Cardiac muscle cell (in vitro differentiated cells and primary cell): Measurements from ENCODE around the gene CLDN5. TPM values are rescaled to one million over a fixed set of nuclear protein-coding genes. Genes with fewer than 3 reads are reported as not detected.
A peak's percentile ranks its signal among the peaks of the same experiment; 100 is the strongest.

Source experiments
- DNase-seq, 2 donors: peaks; one replicate each; pipeline versions ENCODE4 v3.0.0 to v3.0.0-alpha.2; 2010 to 2017; ENCODE audit warnings: low read depth in 1 of 2, low spot score in 1 of 2
- H3K27ac ChIP-seq: fragments of 200-600 bp; sonication (generic); 2 replicates; pipeline ENCODE4 v1.5.1; 2016
- H3K27me3 ChIP-seq: fragments of 200-600 bp; sonication (generic); 2 replicates; pipeline ENCODE4 v1.6.0; 2016; ENCODE audit warnings: control low read depth
- H3K36me3 ChIP-seq: fragments of 200-600 bp; sonication (generic); 2 replicates; pipeline ENCODE4 v1.5.1; 2016; ENCODE audit warnings: control low read depth
- H3K4me1 ChIP-seq: fragments of 200-600 bp; sonication (generic); 2 replicates; pipeline ENCODE4 v1.8.1; 2017; ENCODE audit warnings: low read depth, mild to moderate bottlenecking, mixed run types
- H3K4me3 ChIP-seq: fragments of 200-600 bp; sonication (generic); 2 replicates; pipeline ENCODE4 v1.5.1; 2016; ENCODE audit warnings: mild to moderate bottlenecking
- H3K9me3 ChIP-seq: fragments of 200-600 bp; sonication (generic); 2 replicates; pipeline ENCODE4 v1.5.1; 2017; ENCODE audit warnings: low read depth, mild to moderate bottlenecking, control low read depth
- polyA plus RNA-seq: library from polyadenylated mRNA; unstranded; fragments of >200 nt; fragmentation: Nextera tagmentation; extraction: Ambion mirVana; gene quantifications from 2 replicates; pipeline ENCODE4 v1.2.1, GENCODE V29; 2016
- total RNA-seq: library from RNA; depleted of rRNA; stranded (reverse); fragments of >200 nt; gene quantifications from 2 replicates; pipeline ENCODE4 v1.2.3, GENCODE V29; 2016
- TF ChIP-seq, protein P1 (sequence below): IDR thresholded peaks from 2 replicates; pipeline ENCODE4 v1.5.1; 2012; ENCODE audit warnings: low read depth, mild to moderate bottlenecking, low read length

Gene CLDN5
- total and polyA plus RNA-seq, 2 experiments from 2014 or later: 0.13 to 1.0 TPM

GRCh38 chr22:19568337-19569275, 44.4 kb upstream of the CLDN5 start:
- peak in 1 of 2 donors; percentile 88 for DNase-seq
- Histone ChIP-seq H3K4me3 (no peak overlapping the region), H3K27ac (no peak overlapping the region), H3K9me3 (no peaks in the 10 kb centered on the region), H3K27me3 (no peaks in the 10 kb centered on the region), H3K4me1 (no peaks in the 10 kb centered on the region), H3K36me3 (no peaks in the 10 kb centered on the region)
- TF ChIP-seq, protein P1, sequence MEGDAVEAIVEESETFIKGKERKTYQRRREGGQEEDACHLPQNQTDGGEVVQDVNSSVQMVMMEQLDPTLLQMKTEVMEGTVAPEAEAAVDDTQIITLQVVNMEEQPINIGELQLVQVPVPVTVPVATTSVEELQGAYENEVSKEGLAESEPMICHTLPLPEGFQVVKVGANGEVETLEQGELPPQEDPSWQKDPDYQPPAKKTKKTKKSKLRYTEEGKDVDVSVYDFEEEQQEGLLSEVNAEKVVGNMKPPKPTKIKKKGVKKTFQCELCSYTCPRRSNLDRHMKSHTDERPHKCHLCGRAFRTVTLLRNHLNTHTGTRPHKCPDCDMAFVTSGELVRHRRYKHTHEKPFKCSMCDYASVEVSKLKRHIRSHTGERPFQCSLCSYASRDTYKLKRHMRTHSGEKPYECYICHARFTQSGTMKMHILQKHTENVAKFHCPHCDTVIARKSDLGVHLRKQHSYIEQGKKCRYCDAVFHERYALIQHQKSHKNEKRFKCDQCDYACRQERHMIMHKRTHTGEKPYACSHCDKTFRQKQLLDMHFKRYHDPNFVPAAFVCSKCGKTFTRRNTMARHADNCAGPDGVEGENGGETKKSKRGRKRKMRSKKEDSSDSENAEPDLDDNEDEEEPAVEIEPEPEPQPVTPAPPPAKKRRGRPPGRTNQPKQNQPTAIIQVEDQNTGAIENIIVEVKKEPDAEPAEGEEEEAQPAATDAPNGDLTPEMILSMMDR: no peak

DNA sequence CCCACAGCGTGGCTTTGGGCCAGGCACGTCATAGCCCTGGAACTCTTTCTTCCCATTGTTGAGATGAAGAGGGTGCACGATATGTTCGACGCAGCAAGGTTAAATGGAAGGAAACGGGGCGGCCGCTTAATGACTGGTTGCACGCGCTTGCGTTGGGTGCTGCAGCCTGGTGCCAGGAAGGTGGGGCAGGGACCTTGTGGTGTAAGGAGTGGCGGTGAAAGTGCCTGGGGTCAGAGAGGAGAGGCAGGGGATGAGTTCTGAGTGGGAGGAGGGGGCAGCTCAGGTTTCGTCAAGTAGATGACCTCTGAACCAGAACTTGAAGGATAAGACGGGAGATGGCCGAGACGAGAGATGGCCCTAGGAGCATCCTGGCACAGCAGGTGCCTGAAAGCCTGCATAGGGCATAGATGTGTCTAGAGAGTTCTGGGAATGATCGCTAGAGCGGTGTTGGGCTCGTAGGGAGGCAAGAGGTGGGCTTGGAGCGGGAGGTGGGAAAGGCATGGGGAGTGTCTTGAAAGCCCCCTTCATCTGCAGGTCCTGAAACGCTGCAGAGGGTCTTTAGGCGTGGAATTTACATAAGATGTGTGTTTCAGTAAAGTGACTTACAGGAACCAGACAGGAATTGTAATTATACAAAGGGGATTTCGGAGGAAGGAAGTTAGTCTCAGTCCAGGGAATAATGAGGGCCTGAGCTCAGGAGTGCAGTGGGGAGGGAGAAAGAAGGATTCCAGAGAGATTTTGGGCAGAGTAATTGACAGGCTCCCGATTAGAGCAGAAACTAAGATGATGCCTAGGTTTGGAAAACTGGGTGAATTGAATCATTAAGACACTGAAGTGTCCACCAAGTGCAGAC, 43.2 kb upstream of the CLDN5 start:
- H3K4me3 ChIP-seq: no peak overlapping the region
- no peaks in the 10 kb centered on the region for H3K4me1 ChIP-seq
- TF ChIP-seq, protein P1: no peak
- no peak for DNase-seq
- H3K9me3 ChIP-seq: no peaks in the 10 kb centered on the region
- no peak overlapping the region for H3K27ac ChIP-seq
- H3K27me3 ChIP-seq: no peaks in the 10 kb centered on the region
- H3K36me3 ChIP-seq: no peaks in the 10 kb centered on the region

GRCh38 chr22:19566279-19567156, 42.3 kb upstream of the CLDN5 start:
- DNase-seq: no peak
- H3K4me1 ChIP-seq: no peaks in the 10 kb centered on the region
- no peak overlapping the region for H3K27ac ChIP-seq
- no peaks in the 10 kb centered on the region for H3K27me3 ChIP-seq
- H3K4me3 ChIP-seq: no peak overlapping the region
- TF ChIP-seq, protein P1: no peak
- H3K36me3 ChIP-seq: no peaks in the 10 kb centered on the region
- no peaks in the 10 kb centered on the region for H3K9me3 ChIP-seq

DNA sequence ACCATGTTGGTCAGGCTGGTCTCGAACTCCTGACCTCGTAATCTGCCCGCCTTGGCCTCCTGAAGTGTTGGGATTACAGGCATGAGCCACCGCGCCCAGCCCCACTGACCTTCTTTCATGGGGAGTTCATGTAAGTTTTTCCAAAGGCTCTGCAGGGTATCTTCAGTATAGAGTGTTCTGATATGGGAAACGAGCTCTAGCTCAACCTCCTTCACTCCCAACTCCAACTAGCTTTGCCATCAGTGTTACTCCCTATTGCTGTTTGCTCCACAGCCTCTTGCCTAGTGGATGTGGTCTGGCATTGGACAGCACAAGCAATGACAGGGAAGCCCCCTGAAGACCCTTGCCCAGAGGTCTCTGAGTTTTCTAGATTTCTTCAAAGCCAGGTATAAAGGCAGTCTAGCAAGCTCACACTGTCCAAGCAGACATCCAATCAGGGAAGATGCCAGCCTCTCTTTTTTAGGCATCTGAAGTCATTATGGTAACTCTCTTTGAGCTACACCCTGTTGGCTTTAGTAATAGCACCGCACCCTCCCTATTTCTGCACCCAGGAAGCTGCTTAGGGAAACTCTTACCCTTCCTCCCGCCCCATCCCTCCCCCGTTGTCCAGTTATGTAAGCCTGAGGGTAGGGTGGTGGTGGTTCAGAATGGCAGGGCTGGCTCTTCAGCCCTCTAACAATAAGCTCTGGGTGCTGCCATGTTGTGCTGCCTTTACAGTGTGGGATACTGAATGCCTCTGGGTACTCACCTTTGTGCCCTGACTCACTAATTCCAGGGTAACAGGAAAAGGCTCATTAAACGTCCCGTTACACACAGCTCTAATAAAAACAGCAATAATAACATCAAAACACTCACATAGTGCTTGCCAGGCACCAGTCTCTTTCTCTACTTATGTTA, 41.4 kb upstream of the CLDN5 start:
- no peak overlapping the region for H3K4me3 ChIP-seq
- no peak for DNase-seq
- H3K4me1 ChIP-seq: no peaks in the 10 kb centered on the region
- H3K27ac ChIP-seq: no peak overlapping the region
- H3K27me3 ChIP-seq: no peaks in the 10 kb centered on the region
- no peaks in the 10 kb centered on the region for H3K9me3 ChIP-seq
- TF ChIP-seq, protein P1: no peak
- H3K36me3 ChIP-seq: no peaks in the 10 kb centered on the region
